Measurements from ENCODE around the gene PTPRN2. TPM values are rescaled to one million over a fixed set of nuclear protein-coding genes. Genes with fewer than 3 reads are reported as not detected.

Gene PTPRN2
- total and polyA plus RNA-seq, 2 donors (not counting 3 experiments of a cell fraction or from before 2014, with no cell fraction given), result 0.62 to 0.88 TPM

GRCh38 chr7:157506268-157506667 lies 1081.4 kb downstream of the PTPRN2 start:
- CTCF ChIA-PET, result no interaction called here
- FAIRE-seq, result no peak

More at GRCh38 chr7:157506268-157506667, 1081.4 kb downstream of the PTPRN2 start:
- TF ChIP-seq POLR2A (IDR thresholded peaks at IDR 0.05; ENCODE audit: low read depth, low read length), result no peak
- TF ChIP-seq MYC (IDR thresholded peaks at IDR 0.05; ENCODE audit: low read depth, low read length), result no peak
- no peak for TF ChIP-seq POLR2AphosphoS5 (IDR thresholded peaks at IDR 0.05; ENCODE audit: insufficient read depth, low read depth, low read length)
- TF ChIP-seq, protein P1, sequence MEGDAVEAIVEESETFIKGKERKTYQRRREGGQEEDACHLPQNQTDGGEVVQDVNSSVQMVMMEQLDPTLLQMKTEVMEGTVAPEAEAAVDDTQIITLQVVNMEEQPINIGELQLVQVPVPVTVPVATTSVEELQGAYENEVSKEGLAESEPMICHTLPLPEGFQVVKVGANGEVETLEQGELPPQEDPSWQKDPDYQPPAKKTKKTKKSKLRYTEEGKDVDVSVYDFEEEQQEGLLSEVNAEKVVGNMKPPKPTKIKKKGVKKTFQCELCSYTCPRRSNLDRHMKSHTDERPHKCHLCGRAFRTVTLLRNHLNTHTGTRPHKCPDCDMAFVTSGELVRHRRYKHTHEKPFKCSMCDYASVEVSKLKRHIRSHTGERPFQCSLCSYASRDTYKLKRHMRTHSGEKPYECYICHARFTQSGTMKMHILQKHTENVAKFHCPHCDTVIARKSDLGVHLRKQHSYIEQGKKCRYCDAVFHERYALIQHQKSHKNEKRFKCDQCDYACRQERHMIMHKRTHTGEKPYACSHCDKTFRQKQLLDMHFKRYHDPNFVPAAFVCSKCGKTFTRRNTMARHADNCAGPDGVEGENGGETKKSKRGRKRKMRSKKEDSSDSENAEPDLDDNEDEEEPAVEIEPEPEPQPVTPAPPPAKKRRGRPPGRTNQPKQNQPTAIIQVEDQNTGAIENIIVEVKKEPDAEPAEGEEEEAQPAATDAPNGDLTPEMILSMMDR (IDR thresholded peaks at IDR 0.05; ENCODE audit: extremely low read depth in 1 of 2, insufficient read depth in 1 of 2, low read depth in 1 of 2, low read length in 2 of 2), result no peak
- TF ChIP-seq EZH2 (IDR thresholded peaks at IDR 0.05; ENCODE audit: borderline replicate concordance, low read depth, low read length, severe bottlenecking), result no peak
- no peak for TF ChIP-seq JUN (IDR thresholded peaks at IDR 0.05; ENCODE audit: borderline replicate concordance, insufficient read depth, insufficient read length, low read depth)
- no peak for TF ChIP-seq GATA2 (IDR thresholded peaks at IDR 0.05; ENCODE audit: insufficient read depth, insufficient read length, low read depth, low read length)
- TF ChIP-seq, protein P2, sequence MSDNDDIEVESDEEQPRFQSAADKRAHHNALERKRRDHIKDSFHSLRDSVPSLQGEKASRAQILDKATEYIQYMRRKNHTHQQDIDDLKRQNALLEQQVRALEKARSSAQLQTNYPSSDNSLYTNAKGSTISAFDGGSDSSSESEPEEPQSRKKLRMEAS (IDR thresholded peaks at IDR 0.05; ENCODE audit: insufficient read depth, insufficient read length), result no peak
- TF ChIP-seq FOS (IDR thresholded peaks at IDR 0.05; ENCODE audit: borderline replicate concordance, insufficient read depth, low read length), result no peak
- no peak overlapping the region for H3K4me3 ChIP-seq (replicated peaks in 1 of 3; ENCODE audit: insufficient read depth in 1 of 3, low read depth in 1 of 3, low read length in 3 of 3)
- no peak for DNase-seq (ENCODE audit: low read depth, low spot score)
- H3K9me3 ChIP-seq (replicated peaks; ENCODE audit: control insufficient read depth, insufficient read depth, low read length), result no peaks in the 10 kb centered on the region
- H3K9ac ChIP-seq (replicated peaks; ENCODE audit: extremely low read depth, insufficient read depth, low read length), result no peak overlapping the region
- H3K4me2 ChIP-seq (ENCODE audit: insufficient read depth, low read length), result no peak overlapping the region
- H3K9me1 ChIP-seq (replicated peaks; ENCODE audit: control insufficient read depth, extremely low read depth, insufficient read depth, low read length), result no peaks in the 10 kb centered on the region
- no peaks in the 10 kb centered on the region for H3K27me3 ChIP-seq (ENCODE audit: control insufficient read depth in 2 of 2, insufficient read depth in 2 of 2, low read length in 2 of 2)
- POLR2A ChIA-PET, result no interaction called here
- H3K4me1 ChIP-seq (ENCODE audit: control insufficient read depth, extremely low read depth, insufficient read depth, low read length), result peaks cover 9% of the 10 kb centered on the region
- intact Hi-C loops (cut with micrococcal nuclease) (no loop called here), dilution Hi-C loops (cut with MboI; ENCODE audit: extremely low pct_ligation_motif_present, low sequenced_read_pairs) (no loop called here)
- H2AFZ ChIP-seq (ENCODE audit: low read depth, low read length), result no peak overlapping the region
- H3K79me2 ChIP-seq (ENCODE audit: control insufficient read depth, insufficient read depth, low read length), result no peaks in the 10 kb centered on the region
- no peak overlapping the region for H3K27ac ChIP-seq (ENCODE audit: insufficient read depth, low read depth, low read length)
- no peaks in the 10 kb centered on the region for H3K36me3 ChIP-seq (ENCODE audit: control insufficient read depth in 2 of 2, extremely low read depth in 1 of 2, insufficient read depth in 2 of 2, low read length in 2 of 2)
- BruUV-seq (replicated peaks), result no TSS peak
- no peaks in the 10 kb centered on the region for H4K20me1 ChIP-seq (replicated peaks; ENCODE audit: control insufficient read depth, extremely low read depth, insufficient read depth, low read length)

All from endothelial cell of umbilical vein (primary cell).